Parietal lobe (tissue), 2 donors: ENCODE data around the gene ABI1. TPM values are rescaled to one million over a fixed set of nuclear protein-coding genes. Genes with fewer than 3 reads are reported as not detected.

ENCODE experiments used
- small RNA-seq: library from RNA; depleted of rRNA; stranded (forward); fragments of <200 nt; gene quantifications from one replicate; pipeline ENCODE3, GENCODE V24; 2014; ENCODE audit warnings: low replicate concordance
- total RNA-seq: library from RNA; depleted of rRNA; stranded (reverse); fragments of >200 nt; gene quantifications from one replicate; pipeline ENCODE4 v1.2.3, GENCODE V29; 2014

Gene ABI1
- total RNA-seq: 60.1 TPM

DNA sequence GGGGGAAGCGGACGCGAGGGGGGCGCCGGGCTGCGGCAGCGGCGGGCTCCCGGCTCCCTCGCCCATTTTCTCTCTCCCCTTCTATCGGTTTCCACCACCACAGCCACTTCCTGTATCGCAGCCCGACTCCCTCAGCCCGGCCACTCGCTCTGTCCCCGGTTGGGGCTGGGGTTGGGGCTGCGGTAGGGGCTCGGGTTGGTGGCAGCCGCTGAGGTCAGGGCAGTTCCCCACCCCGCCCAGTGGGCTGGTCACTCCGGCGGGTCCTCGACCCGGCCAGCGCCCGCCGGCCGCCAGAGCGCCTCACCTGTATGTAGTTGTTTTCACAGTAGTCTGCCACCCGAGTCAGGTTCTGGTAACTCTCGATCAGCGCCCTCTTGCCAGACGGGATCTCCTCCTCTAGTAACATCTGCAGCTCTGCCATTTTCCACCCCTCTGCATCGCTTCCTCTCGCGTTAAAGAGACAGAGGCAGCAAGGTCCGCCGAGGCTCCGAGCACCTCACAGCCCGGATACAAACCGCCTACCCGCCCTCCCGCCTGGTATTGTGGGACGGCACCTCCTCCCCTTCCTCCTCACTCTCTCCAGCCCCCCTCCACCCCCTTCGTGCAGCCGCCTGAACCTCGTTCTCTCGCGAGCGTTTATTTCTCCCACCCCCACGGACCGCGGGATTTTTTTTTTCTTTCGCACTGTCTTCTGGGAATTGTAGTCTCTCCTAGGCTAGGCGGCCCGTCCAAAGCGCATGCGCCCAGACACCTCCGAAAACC, at the start of gene ABI1:
TSS of gene ABI1 (minus strand) at position 516 of the 762 bp plus-strand sequence. CDS start at position 421, 95 bp downstream.

DNA sequence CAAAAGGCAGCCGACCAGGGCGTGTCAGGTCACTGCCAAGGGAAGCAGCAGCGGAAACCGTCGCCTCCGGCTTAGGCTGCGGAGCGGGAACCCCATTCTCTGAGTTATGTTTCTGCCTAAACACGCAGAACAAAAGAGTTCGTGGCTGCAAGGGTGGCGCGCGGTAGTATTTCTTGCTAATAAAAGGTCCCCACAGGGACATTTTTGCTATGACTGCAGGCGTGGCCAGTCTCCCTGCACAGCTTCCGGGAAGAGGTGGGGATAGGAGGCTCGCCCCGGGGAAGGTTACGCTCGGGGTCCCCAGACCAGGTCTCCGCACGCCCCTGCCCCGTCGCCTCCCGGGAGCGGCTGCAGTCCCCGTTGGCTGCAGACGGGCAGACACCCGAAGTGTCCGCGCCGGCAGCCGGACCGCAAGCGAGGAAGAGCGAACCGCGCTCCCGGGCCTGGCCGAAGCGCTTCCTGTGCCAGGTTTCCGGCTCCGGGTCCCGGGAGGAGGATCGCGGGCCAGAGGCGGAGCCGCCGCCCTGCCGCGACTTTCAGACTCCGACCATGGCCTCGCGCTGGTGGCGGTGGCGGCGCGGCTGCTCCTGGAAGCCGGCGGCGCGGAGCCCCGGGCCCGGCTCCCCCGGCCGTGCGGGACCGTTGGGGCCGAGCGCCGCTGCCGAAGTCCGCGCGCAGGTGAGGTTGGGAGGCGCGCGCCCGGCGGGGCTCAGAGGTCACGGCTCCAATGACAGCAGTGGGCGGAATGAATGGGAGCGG, 163.4 kb downstream of the ABI1 start, which contains the start of gene PDSS1:
TSS of gene PDSS1 (plus strand) at position 539 of the 759 bp plus-strand sequence. CDS start at position 550, 11 bp downstream.

Small RNAs within 50 kb of the gene (small RNA-seq; reads per million reads assigned to genes)
- not detected for gene RF00191
- not detected for gene RNU6-946P

Other genes starting within 250 kb of the ABI1 start
- gene PDSS1, start 163.3 kb downstream of the ABI1 start, total RNA-seq: 12.5 TPM
- gene ANKRD26, start 239.5 kb upstream of the ABI1 start, total RNA-seq: 31.9 TPM